ENCODE data around the gene DUSP22. TPM values are rescaled to one million over a fixed set of nuclear protein-coding genes. Genes with fewer than 3 reads are reported as not detected.

Gene DUSP22
- total and polyA plus RNA-seq, 2 donors (not counting 1 experiment from before 2014, with no cell fraction given): 117 to 133 TPM

DNA sequence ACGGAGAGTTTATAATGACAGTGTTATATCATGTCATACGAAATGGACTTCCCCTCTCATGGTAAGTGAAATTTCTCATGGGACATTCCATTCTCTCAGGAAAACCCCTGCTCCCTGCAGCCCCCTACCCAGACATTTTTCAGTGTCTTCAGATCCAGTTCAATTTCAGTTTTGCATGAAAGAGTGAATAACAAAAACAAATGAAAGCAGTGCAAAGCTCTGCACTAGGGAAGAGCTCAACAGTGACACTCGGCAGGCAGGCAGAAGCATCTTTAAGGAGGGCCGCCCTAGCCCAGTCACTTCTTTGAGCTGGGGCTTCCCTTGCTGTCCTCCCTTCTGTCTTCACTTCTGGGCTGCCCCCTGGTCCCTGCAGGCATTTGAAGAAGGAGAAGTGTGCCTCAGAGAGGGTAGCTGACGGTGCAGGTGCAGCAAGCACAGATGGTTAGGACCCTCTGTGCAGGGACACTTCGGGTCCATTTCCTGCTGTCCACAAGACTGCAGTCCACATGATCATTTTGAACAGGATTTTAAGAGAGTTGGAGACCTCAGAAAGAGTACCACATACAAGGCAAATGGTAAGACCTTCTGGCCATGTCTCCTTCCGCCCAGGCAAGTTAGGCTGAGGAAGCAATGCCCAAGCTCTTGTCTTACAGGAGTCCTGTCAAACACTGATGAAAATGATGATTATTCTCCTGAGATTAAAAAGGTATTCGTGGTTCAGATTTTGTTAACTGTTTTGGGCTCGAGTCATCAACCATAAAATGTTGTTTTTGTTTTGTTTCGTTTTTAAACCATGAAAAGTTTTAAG, 5.4 kb upstream of the DUSP22 start:
- Mint-ChIP-seq H3K27me3 (no peaks in the 10 kb centered on the region), H3K4me3 (peak overlapping the region; percentile 78), H3K4me1 (peaks cover 57% of the 10 kb centered on the region), H3K27ac (peak overlapping the region; percentile 89), H3K9me3 (ENCODE audit: insufficient read depth) (no peaks in the 10 kb centered on the region)
- peak overlapping the region; percentile 4 for H3K9ac ChIP-seq (ENCODE audit: low read length)
- H2AFZ ChIP-seq (ENCODE audit: insufficient read depth, low read depth, low read length, poor library complexity, severe bottlenecking): peak overlapping the region; percentile 23
- ChIA-PET POLR2A (interaction anchor here (0.7 to 1.6 kb wide), 3 partner anchors 50 to 65 kb away, joined by 3 to 5 read pairs (median 4); no protein-coding TSS in a partner anchor), CTCF (interaction anchor here (0.7 to 1.9 kb wide), 9 partner anchors 9 to 118 kb away, joined by 3 to 7 read pairs (median 4); no protein-coding TSS in a partner anchor)
- peaks cover 3% of the 10 kb centered on the region for H3K79me2 ChIP-seq (ENCODE audit: control insufficient read depth, insufficient read depth, low read length)
- peaks cover 60 to 69% of the 10 kb centered on the region in 2 donors for H3K4me1 ChIP-seq (ENCODE audit: control insufficient read depth in 2 of 2, insufficient read depth in 2 of 2, low read length in 2 of 2)
- H4K20me1 ChIP-seq (ENCODE audit: control insufficient read depth, insufficient read depth, low read length, poor library complexity, severe bottlenecking): no peaks in the 10 kb centered on the region
- H3K27me3 ChIP-seq (replicated peaks in 1 of 4; ENCODE audit: control extremely low read depth in 1 of 4, control insufficient read depth in 3 of 4, insufficient read depth in 4 of 4, low read length in 3 of 4): no peaks in the 10 kb centered on the region
- intact Hi-C loops (cut with micrococcal nuclease): no loop called here
- ATAC-seq (ENCODE audit: low read depth) (peak; percentile 7), DNase-seq (peak; percentile 79)
- no peaks in the 10 kb centered on the region for H3K9me3 ChIP-seq (ENCODE audit: control extremely low read depth in 1 of 3, control insufficient read depth in 2 of 3, insufficient read depth in 1 of 3, low read length in 2 of 3)
- H3K4me3 ChIP-seq (ENCODE audit: control extremely low read depth in 1 of 5, extremely low read depth in 1 of 5, insufficient read depth in 1 of 5, low read depth in 2 of 5, low read length in 4 of 5): peak overlapping the region in 2 of 5 experiments; percentile 8 to 42
- WGBS (ENCODE audit: insufficient coverage): 21% methylated on average over 7 of the region's 10 CpGs
- peak overlapping the region; percentile 47 to 95 for H3K27ac ChIP-seq (ENCODE audit: low read length in 2 of 2)
- H3K36me3 ChIP-seq (replicated peaks in 1 of 2; ENCODE audit: control extremely low read depth in 1 of 2, control insufficient read depth in 1 of 2, extremely low read depth in 1 of 2, insufficient read depth in 2 of 2, low read length in 1 of 2): peaks cover 0 to 16% of the 10 kb centered on the region in 2 experiments
- TF ChIP-seq, protein P1, sequence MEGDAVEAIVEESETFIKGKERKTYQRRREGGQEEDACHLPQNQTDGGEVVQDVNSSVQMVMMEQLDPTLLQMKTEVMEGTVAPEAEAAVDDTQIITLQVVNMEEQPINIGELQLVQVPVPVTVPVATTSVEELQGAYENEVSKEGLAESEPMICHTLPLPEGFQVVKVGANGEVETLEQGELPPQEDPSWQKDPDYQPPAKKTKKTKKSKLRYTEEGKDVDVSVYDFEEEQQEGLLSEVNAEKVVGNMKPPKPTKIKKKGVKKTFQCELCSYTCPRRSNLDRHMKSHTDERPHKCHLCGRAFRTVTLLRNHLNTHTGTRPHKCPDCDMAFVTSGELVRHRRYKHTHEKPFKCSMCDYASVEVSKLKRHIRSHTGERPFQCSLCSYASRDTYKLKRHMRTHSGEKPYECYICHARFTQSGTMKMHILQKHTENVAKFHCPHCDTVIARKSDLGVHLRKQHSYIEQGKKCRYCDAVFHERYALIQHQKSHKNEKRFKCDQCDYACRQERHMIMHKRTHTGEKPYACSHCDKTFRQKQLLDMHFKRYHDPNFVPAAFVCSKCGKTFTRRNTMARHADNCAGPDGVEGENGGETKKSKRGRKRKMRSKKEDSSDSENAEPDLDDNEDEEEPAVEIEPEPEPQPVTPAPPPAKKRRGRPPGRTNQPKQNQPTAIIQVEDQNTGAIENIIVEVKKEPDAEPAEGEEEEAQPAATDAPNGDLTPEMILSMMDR (IDR thresholded peaks at IDR 0.05): no peak
- H3K4me2 ChIP-seq (replicated peaks; ENCODE audit: low read depth, low read length, poor library complexity, severe bottlenecking): peak overlapping the region; percentile 62

DNA sequence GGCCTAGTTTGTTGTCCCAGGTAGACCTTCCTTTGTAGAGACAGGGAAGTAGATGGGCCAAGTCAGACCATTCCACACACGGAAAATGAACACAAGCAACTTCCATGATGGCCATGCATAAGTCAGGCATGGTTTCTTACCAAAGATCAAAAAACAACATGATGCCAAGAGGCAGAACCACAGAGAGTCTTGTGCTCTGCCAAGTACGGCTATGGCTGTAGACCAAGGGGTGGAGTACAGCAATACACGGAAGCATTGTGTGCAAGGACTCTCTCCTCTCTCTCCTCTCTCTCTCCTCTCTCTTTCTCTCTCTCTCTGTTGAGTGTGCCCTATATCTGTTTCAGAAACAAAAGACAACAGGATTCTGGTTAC, 4.8 kb upstream of the DUSP22 start:
- peak overlapping the region; percentile 4 for H3K9ac ChIP-seq (ENCODE audit: low read length)
- peak; percentile 50 for DNase-seq
- H3K4me1 Mint-ChIP-seq: peaks cover 57% of the 10 kb centered on the region
- intact Hi-C loops (cut with micrococcal nuclease): no loop called here
- peak overlapping the region; percentile 23 for H2AFZ ChIP-seq (ENCODE audit: insufficient read depth, low read depth, low read length, poor library complexity, severe bottlenecking)
- H4K20me1 ChIP-seq (ENCODE audit: control insufficient read depth, insufficient read depth, low read length, poor library complexity, severe bottlenecking): no peaks in the 10 kb centered on the region
- no peak for TF ChIP-seq EZH2 (IDR thresholded peaks at IDR 0.05; ENCODE audit: borderline replicate concordance, insufficient read depth, low read depth, low read length, poor library complexity, severe bottlenecking)
- TF ChIP-seq, protein P1 (IDR thresholded peaks at IDR 0.05): no peak
- peak overlapping the region; percentile 62 for H3K4me2 ChIP-seq (replicated peaks; ENCODE audit: low read depth, low read length, poor library complexity, severe bottlenecking)
- ChIA-PET CTCF (interaction anchor here (1.1 to 1.9 kb wide), 5 partner anchors 8 to 117 kb away, joined by 3 to 6 read pairs (median 4); no protein-coding TSS in a partner anchor), POLR2A (interaction anchor here (1.6 kb wide), 1 partner anchor 49 kb away, joined by 5 read pairs; no protein-coding TSS in a partner anchor)
- no peaks in the 10 kb centered on the region for H3K9me3 Mint-ChIP-seq (ENCODE audit: insufficient read depth)
- 100% methylated on average over 1 of the region's 3 CpGs for WGBS (ENCODE audit: insufficient coverage)
- H3K4me3 Mint-ChIP-seq: peak overlapping the region; percentile 78
- peaks cover 0 to 10% of the 10 kb centered on the region in 2 experiments for H3K36me3 ChIP-seq (replicated peaks in 1 of 2; ENCODE audit: control extremely low read depth in 1 of 2, control insufficient read depth in 1 of 2, extremely low read depth in 1 of 2, insufficient read depth in 2 of 2, low read length in 1 of 2)
- H3K27ac Mint-ChIP-seq: peak overlapping the region; percentile 89
- no peaks in the 10 kb centered on the region for H3K27me3 ChIP-seq (replicated peaks in 1 of 4; ENCODE audit: control extremely low read depth in 1 of 4, control insufficient read depth in 3 of 4, insufficient read depth in 4 of 4, low read length in 3 of 4)
- H3K9me3 ChIP-seq (ENCODE audit: control extremely low read depth in 1 of 3, control insufficient read depth in 2 of 3, insufficient read depth in 1 of 3, low read length in 2 of 3): no peaks in the 10 kb centered on the region
- H3K79me2 ChIP-seq (ENCODE audit: control insufficient read depth, insufficient read depth, low read length): peaks cover 3% of the 10 kb centered on the region
- H3K27ac ChIP-seq (ENCODE audit: low read length in 2 of 2): peak overlapping the region; percentile 47 to 95
- H3K4me3 ChIP-seq (ENCODE audit: control extremely low read depth in 1 of 5, extremely low read depth in 1 of 5, insufficient read depth in 1 of 5, low read depth in 2 of 5, low read length in 4 of 5): peak overlapping the region in 1 of 5 experiments; percentile 3
- peaks cover 60 to 69% of the 10 kb centered on the region in 2 donors for H3K4me1 ChIP-seq (ENCODE audit: control insufficient read depth in 2 of 2, insufficient read depth in 2 of 2, low read length in 2 of 2)
- no peaks in the 10 kb centered on the region for H3K27me3 Mint-ChIP-seq
- no peak for ATAC-seq (ENCODE audit: low read depth)
